HepG2 (cell line): ENCODE data around the gene CLTA. TPM values are rescaled to one million over a fixed set of nuclear protein-coding genes. Genes with fewer than 3 reads are reported as not detected.

Experiments
- CENPT ChIP-seq: sonication (generic); formaldehyde crosslinking; IDR thresholded peaks from 2 replicates; pipeline ENCODE4 v1.8.0; 2022; ENCODE audit warnings: low read depth, mild to moderate bottlenecking, moderate library complexity, missing genetic modification reagents
- EP300 ChIP-seq, 3 experiments: sonication (generic) in 1 of 3; formaldehyde crosslinking in 1 of 3; IDR thresholded peaks; 2 replicates each; pipeline versions ENCODE4 v1.5.1 to v1.6.1; 2011 to 2020; ENCODE audit warnings: low read depth in 2 of 3, low read length in 2 of 3, borderline replicate concordance in 1 of 3, improper control_type of control experiment in 1 of 3, mild to moderate bottlenecking in 1 of 3, missing genetic modification reagents in 1 of 3, moderate library complexity in 1 of 3
- ESRRA ChIP-seq: sonication (generic); formaldehyde crosslinking; IDR thresholded peaks from 2 replicates; pipeline ENCODE4 v1.5.1; 2020; ENCODE audit warnings: mild to moderate bottlenecking, low read depth, missing genetic modification reagents
- IRF1 ChIP-seq: sonication (generic); formaldehyde crosslinking; IDR thresholded peaks from 2 replicates; pipeline ENCODE4 v1.4.0; 2020; ENCODE audit warnings: low read depth, mild to moderate bottlenecking, missing genetic modification reagents
- LBX2 ChIP-seq: sonication (generic); formaldehyde crosslinking; IDR thresholded peaks from 2 replicates; pipeline ENCODE4 v1.5.0; 2020; ENCODE audit warnings: missing genetic modification reagents, mild to moderate bottlenecking, borderline replicate concordance
- MEIS1 ChIP-seq: sonication (generic); formaldehyde crosslinking; IDR thresholded peaks from 2 replicates; pipeline ENCODE4 v1.9.0; 2021; ENCODE audit warnings: mild to moderate bottlenecking, missing genetic modification reagents, moderate library complexity, borderline replicate concordance
- MZF1 ChIP-seq: sonication (generic); formaldehyde crosslinking; IDR thresholded peaks from 2 replicates; pipeline ENCODE4 v1.8.1; 2023; ENCODE audit warnings: mild to moderate bottlenecking, missing genetic modification reagents, borderline replicate concordance
- NAIF1 ChIP-seq: sonication (generic); formaldehyde crosslinking; IDR thresholded peaks from 2 replicates; pipeline ENCODE4 v1.5.0; 2020; ENCODE audit warnings: mild to moderate bottlenecking, missing genetic modification reagents, borderline replicate concordance
- RFXAP ChIP-seq: sonication (generic); formaldehyde crosslinking; IDR thresholded peaks from 2 replicates; pipeline ENCODE4 v1.4.0; 2020; ENCODE audit warnings: missing genetic modification reagents, borderline replicate concordance
- RXRA ChIP-seq: sonication (generic); formaldehyde crosslinking; IDR thresholded peaks from 2 replicates; pipeline ENCODE4 v1.5.1; 2020; ENCODE audit warnings: missing genetic modification reagents
- SNAI1 ChIP-seq: sonication (generic); formaldehyde crosslinking; IDR thresholded peaks from 2 replicates; pipeline ENCODE4 v1.5.0; 2020; ENCODE audit warnings: mild to moderate bottlenecking, missing genetic modification reagents, borderline replicate concordance
- SOX13 ChIP-seq, 3 experiments: fragments of 450-650 bp in 1 of 3; sonication (generic) in 1 of 3; formaldehyde crosslinking in 1 of 3; IDR thresholded peaks in 2 of 3; conservative IDR thresholded peaks in 1 of 3; 2 replicates each; pipeline versions ENCODE4 v1.5.0 to v1.6.1; 2016 to 2020; ENCODE audit warnings: antibody characterized with exemption in 1 of 3, mild to moderate bottlenecking in 1 of 3, missing compliant biosample characterization in 1 of 3, missing genetic modification reagents in 1 of 3, moderate library complexity in 1 of 3
- SOX6 ChIP-seq, 2 experiments: fragments of 450-650 bp in 1 of 2; sonication (generic) in 1 of 2; formaldehyde crosslinking in 1 of 2; IDR thresholded peaks; 2 replicates each; pipeline versions ENCODE4 v1.4.0 to v1.6.1; 2017 to 2020; ENCODE audit warnings: antibody characterized with exemption in 1 of 2, mild to moderate bottlenecking in 1 of 2, missing genetic modification reagents in 1 of 2
- SP2 ChIP-seq: sonication (generic); formaldehyde crosslinking; IDR thresholded peaks from 2 replicates; pipeline ENCODE4 v1.5.1; 2020; ENCODE audit warnings: mild to moderate bottlenecking, missing genetic modification reagents
- TFDP2 ChIP-seq: sonication (generic); formaldehyde crosslinking; IDR thresholded peaks from 2 replicates; pipeline ENCODE4 v1.4.0; 2020; ENCODE audit warnings: missing genetic modification reagents
- THAP7 ChIP-seq: sonication (generic); formaldehyde crosslinking; IDR thresholded peaks from 2 replicates; pipeline ENCODE4 v1.8.1; 2023; ENCODE audit warnings: mild to moderate bottlenecking, missing genetic modification reagents
- ZBTB7A ChIP-seq: sonication (generic); formaldehyde crosslinking; IDR thresholded peaks from 2 replicates; pipeline ENCODE4 v1.8.0; 2022; ENCODE audit warnings: mild to moderate bottlenecking, missing genetic modification reagents
- ZNF160 ChIP-seq: sonication (generic); formaldehyde crosslinking; IDR thresholded peaks from 2 replicates; pipeline ENCODE4 v1.8.0; 2022; ENCODE audit warnings: mild to moderate bottlenecking, inconsistent platforms, missing genetic modification reagents
- ZNF263 ChIP-seq: sonication (generic); formaldehyde crosslinking; IDR thresholded peaks from 2 replicates; pipeline ENCODE4 v1.4.0; 2020; ENCODE audit warnings: missing genetic modification reagents
- ZNF432 ChIP-seq: sonication (generic); formaldehyde crosslinking; IDR thresholded peaks from 2 replicates; pipeline ENCODE4 v1.5.0; 2020; ENCODE audit warnings: missing genetic modification reagents, mild to moderate bottlenecking, borderline replicate concordance
- ZNF543 ChIP-seq: sonication (generic); formaldehyde crosslinking; IDR thresholded peaks from 2 replicates; pipeline ENCODE4 v1.4.0; 2020; ENCODE audit warnings: mild to moderate bottlenecking, missing genetic modification reagents
- ZNF557 ChIP-seq: sonication (generic); formaldehyde crosslinking; IDR thresholded peaks from 2 replicates; pipeline ENCODE4 v1.4.0; 2020; ENCODE audit warnings: missing genetic modification reagents
- ZNF737 ChIP-seq: sonication (generic); formaldehyde crosslinking; IDR thresholded peaks from 2 replicates; pipeline ENCODE4 v1.5.0; 2020; ENCODE audit warnings: missing genetic modification reagents, mild to moderate bottlenecking, borderline replicate concordance
- polyA plus RNA-seq, 8 experiments: library from polyadenylated mRNA; depleted of rRNA in 3 of 8; stranded (reverse) in 7 of 8; unstranded in 1 of 8; fragments of >200 nt; fragmentation: Illumina TruSeq in 4 of 8; extraction: Trizol in 4 of 8; gene quantifications; 2 replicates each; pipeline versions ENCODE4 v1.2.1 to v1.2.3, GENCODE V29; 2011 to 2016; ENCODE audit warnings: low read depth in 4 of 8, missing spikeins in 1 of 8, mixed read lengths in 1 of 8; ENCODE audit not compliant: insufficient read depth in 1 of 8
- total RNA-seq, 5 experiments: library from RNA; depleted of rRNA; stranded (reverse); fragments of >200 nt; fragmentation: Illumina TruSeq; extraction: Trizol; gene quantifications; 2 replicates each; pipeline ENCODE4 v1.2.3, GENCODE V29; 2016; ENCODE audit warnings: low read depth in 1 of 5

The CLTA gene
- total and polyA plus RNA-seq, 2 of the 13 experiments (the other 11 are each of a cell fraction or from before 2014, with no cell fraction given), result 143 to 222 TPM

- TF ChIP-seq SOX13 (IDR thresholded peaks at IDR 0.05), result no peak
- TF ChIP-seq SOX13 (CRISPR knock-in tag; conservative IDR thresholded peaks at IDR 0.05 in 1 of 2, IDR thresholded peaks at IDR 0.05 in 1 of 2), result peak in 1 of 2 experiments; percentile 4; a peak in 1 of 4 replicates
- TF ChIP-seq ESRRA (CRISPR knock-in tag), result 0 out of 2 replicates have a peak, but pooled peaks have one; percentile 28
- peak; percentile 83 for TF ChIP-seq TFDP2 (CRISPR knock-in tag)
- TF ChIP-seq THAP7, result no peak
- TF ChIP-seq ZNF160 (CRISPR knock-in tag), result 0 out of 2 replicates have a peak, but pooled peaks have one; percentile 51
- no peak for TF ChIP-seq LBX2 (CRISPR knock-in tag)
- no peak for TF ChIP-seq IRF1 (CRISPR knock-in tag)
- no peak for TF ChIP-seq ZNF432 (CRISPR knock-in tag)
- TF ChIP-seq NAIF1 (CRISPR knock-in tag), result 0 out of 2 replicates have a peak, but pooled peaks have one; percentile 39
- peak; percentile 88 for TF ChIP-seq RFXAP (CRISPR knock-in tag)
- peak; percentile 74 for TF ChIP-seq ZNF543
- TF ChIP-seq MZF1 (CRISPR knock-in tag), result no peak
- peak; percentile 71; the same call in 1 of the 2 replicates for TF ChIP-seq ZNF263 (CRISPR knock-in tag)
- peak; percentile 34; the same call in 1 of the 2 replicates for TF ChIP-seq MEIS1 (CRISPR knock-in tag)
- no peak for TF ChIP-seq CENPT (CRISPR knock-in tag)
- TF ChIP-seq ZNF557, result 0 out of 2 replicates have a peak, but pooled peaks have one; percentile 67
- 0 out of 4 replicates have a peak, but pooled peaks of 1 of the 2 experiments have one; percentile 8 for TF ChIP-seq EP300 (IDR thresholded peaks at IDR 0.05; ENCODE audit: low read depth in 2 of 2, low read length in 2 of 2)
- TF ChIP-seq EP300 (CRISPR knock-in tag; IDR thresholded peaks at IDR 0.05; ENCODE audit: borderline replicate concordance), result no peak; the same call in 1 of the 2 replicates
- TF ChIP-seq SOX6 (IDR thresholded peaks at IDR 0.05), result no peak
- TF ChIP-seq SOX6 (CRISPR knock-in tag; IDR thresholded peaks at IDR 0.05), result peak; percentile 38
- peak; percentile 58 for TF ChIP-seq RXRA (CRISPR knock-in tag)
- peak; percentile 85 for TF ChIP-seq SP2 (CRISPR knock-in tag)
- TF ChIP-seq ZBTB7A (CRISPR knock-in tag), result no peak
- TF ChIP-seq SNAI1 (CRISPR knock-in tag), result no peak
- TF ChIP-seq ZNF737 (CRISPR knock-in tag), result 0 out of 2 replicates have a peak, but pooled peaks have one; percentile 48
Observed at GRCh38 chr9:36190388-36191289, at the start of gene CLTA (continued).
